ENCODE measurements around the gene PNMT.
A peak's percentile ranks its signal among the peaks of the same experiment; 100 is the strongest.
"Not testable (repeated sequence)": the region's sequence is repeated elsewhere in the genome, so short reads cannot be mapped to it uniquely, and the experiment has no call there.

PNMT gene

GRCh38 chr17:39687546-39688474, 19.6 kb downstream of the PNMT start, which contains the start of gene PGAP3:
Gene PGAP3 (minus strand): TSS chr17:39688057. CDS start chr17:39688014, 43 bp downstream.
- no peak for TF ChIP-seq CTCF (conservative IDR thresholded peaks at IDR 0.05; ENCODE audit: low read length)
- DNase-seq (ENCODE audit: low read depth): peak; percentile 87
- H3K4me3 ChIP-seq (ENCODE audit: low read length): peak within 1 kb of the TSS; percentile 85

- TF ChIP-seq CTCF (conservative IDR thresholded peaks at IDR 0.05; ENCODE audit: low read length): no peak
- DNase-seq (ENCODE audit: low read depth): no peak
- H3K4me3 ChIP-seq (ENCODE audit: low read length): peak overlapping the region; percentile 85
Observed at GRCh38 chr17:39688475-39688835, 20.2 kb downstream of the PNMT start.

- no peak for TF ChIP-seq CTCF (conservative IDR thresholded peaks at IDR 0.05; ENCODE audit: low read length)
- H3K4me3 ChIP-seq (ENCODE audit: low read length): peak overlapping the region; percentile 85
- no peak for DNase-seq (ENCODE audit: low read depth)
Observed at GRCh38 chr17:39688945-39689344, 20.7 kb downstream of the PNMT start.

GRCh38 chr17:39694593-39694992, 26.3 kb downstream of the PNMT start:
- TF ChIP-seq CTCF (conservative IDR thresholded peaks at IDR 0.05; ENCODE audit: low read length): no peak
- DNase-seq (ENCODE audit: low read depth): no peak
- no peak overlapping the region for H3K4me3 ChIP-seq (ENCODE audit: low read length)

GRCh38 chr17:39695089-39695474, 26.8 kb downstream of the PNMT start:
- no peak overlapping the region for H3K4me3 ChIP-seq (ENCODE audit: low read length)
- no peak for DNase-seq (ENCODE audit: low read depth)
- TF ChIP-seq CTCF (conservative IDR thresholded peaks at IDR 0.05; ENCODE audit: low read length): no peak

GRCh38 chr17:39696731-39697130, 28.5 kb downstream of the PNMT start:
- H3K4me3 ChIP-seq (ENCODE audit: low read length): no peak overlapping the region
- no peak for DNase-seq (ENCODE audit: low read depth)
- no peak for TF ChIP-seq CTCF (conservative IDR thresholded peaks at IDR 0.05; ENCODE audit: low read length)

GRCh38 chr17:39697961-39698360, 29.7 kb downstream of the PNMT start:
- no peak for TF ChIP-seq CTCF (conservative IDR thresholded peaks at IDR 0.05; ENCODE audit: low read length)
- H3K4me3 ChIP-seq (ENCODE audit: low read length): no peak overlapping the region
- no peak for DNase-seq (ENCODE audit: low read depth)

GRCh38 chr17:39699157-39699817, 31.0 kb downstream of the PNMT start:
- not testable (repeated sequence) for DNase-seq (ENCODE audit: low read depth)
- peak overlapping the region; percentile 72 for H3K4me3 ChIP-seq (ENCODE audit: low read length)
